AG09309 (cell line): ENCODE data around the gene KRT86.
"Not testable (repeated sequence)": the region's sequence is repeated elsewhere in the genome, so short reads cannot be mapped to it uniquely, and the experiment has no call there.

Source experiments
- DNase-seq: peaks from one replicate; pipeline ENCODE4 v3.0.0-alpha.2; 2010; ENCODE audit warnings: low read depth
- H3K4me3 ChIP-seq: 2 replicates; pipeline ENCODE4 v1.5.1; 2011; ENCODE audit warnings: mild to moderate bottlenecking, low read depth, low read length, moderate library complexity; ENCODE audit not compliant: control insufficient read depth
- CTCF ChIP-seq: IDR thresholded peaks from 2 replicates; pipeline ENCODE4 v1.5.1; 2011; ENCODE audit warnings: mild to moderate bottlenecking, low read depth, low read length, inconsistent platforms; ENCODE audit not compliant: insufficient read depth, control insufficient read depth; ENCODE audit errors: missing control alignments

The KRT86 gene

GRCh38 chr12:52314511-52314910 is 40.1 kb downstream of the KRT86 start:
- TF ChIP-seq CTCF: no peak
- DNase-seq: no peak
- H3K4me3 ChIP-seq: no peak overlapping the region

DNA sequence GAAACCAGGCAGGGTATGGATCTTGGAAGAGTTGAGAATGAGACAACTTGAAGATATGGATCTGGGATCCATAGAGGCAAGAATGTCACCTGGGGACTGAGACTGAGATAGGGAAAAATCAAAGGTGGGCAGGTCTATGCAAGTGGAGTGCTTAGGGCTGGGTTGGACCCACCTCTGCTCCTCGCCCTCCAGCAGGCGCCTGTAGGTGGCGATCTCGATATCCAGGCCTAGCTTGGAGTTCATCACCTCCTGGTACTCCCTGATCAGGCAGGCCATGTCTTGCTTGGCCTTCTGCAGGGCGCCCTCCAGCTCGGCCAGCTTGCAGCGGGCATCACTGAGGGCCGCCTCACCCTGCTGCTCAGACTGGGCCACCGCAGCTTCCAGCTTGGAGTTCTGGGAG is 41.3 kb downstream of the KRT86 start:
- DNase-seq: not testable (repeated sequence)

DNA sequence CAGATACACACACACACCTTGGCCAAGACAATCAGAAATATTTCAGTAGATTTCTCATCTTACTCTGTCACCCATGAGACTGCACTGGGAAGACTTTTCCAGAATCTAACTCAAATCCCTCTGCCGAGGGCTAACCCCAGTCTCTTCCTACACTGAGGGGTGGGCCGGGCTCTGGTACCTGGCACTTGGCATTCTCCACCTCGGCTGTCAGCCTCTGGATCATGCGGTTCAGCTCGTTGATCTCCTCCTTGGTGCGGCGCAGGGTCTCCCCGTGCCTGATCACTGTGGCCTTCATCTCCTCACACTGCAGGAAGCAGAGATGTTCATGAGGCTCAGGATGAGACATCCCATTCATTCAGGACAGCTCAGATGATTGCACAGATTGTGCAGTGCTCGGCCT is 41.8 kb downstream of the KRT86 start:
- no peak overlapping the region for H3K4me3 ChIP-seq
- no peak for DNase-seq
- no peak for TF ChIP-seq CTCF

More for the DNA sequence above, 41.3 kb downstream of the KRT86 start:
- H3K4me3 ChIP-seq: not testable (repeated sequence)
- peak; percentile 19 for TF ChIP-seq CTCF

- no peak for DNase-seq
- no peak overlapping the region for H3K4me3 ChIP-seq
- no peak for TF ChIP-seq CTCF
Measured at GRCh38 chr12:52316701-52317100, 42.3 kb downstream of the KRT86 start.

DNA sequence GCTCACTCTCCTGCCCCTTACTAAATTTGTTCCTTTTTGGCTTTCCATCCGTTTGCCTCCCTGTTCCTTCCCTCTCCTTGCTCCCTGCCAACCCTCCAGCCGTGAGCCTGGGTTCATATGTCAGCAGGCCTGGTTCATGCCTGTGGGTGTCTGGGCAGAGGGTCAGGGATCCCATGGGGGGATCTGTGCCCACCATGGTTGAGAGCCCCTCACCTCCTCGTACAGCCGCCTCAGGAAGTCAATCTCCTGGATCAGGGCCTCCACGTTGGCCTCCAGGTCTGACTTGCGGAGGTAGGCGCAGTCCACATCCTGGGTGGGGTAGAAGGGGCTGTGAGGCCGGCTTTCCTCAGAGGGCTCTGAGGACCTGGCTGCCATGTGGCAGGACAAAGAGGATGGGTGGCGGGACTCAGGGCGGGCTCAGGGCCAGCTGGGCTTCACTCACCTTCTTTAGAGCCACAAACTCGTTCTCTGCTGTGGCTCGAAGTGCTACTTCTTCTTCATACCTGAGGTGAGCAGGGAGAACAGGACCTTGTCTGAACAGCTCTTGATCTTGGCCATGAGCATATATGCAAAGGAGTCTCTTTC is 43.1 kb downstream of the KRT86 start:
- TF ChIP-seq CTCF: no peak
- DNase-seq: no peak
- H3K4me3 ChIP-seq: no peak overlapping the region

DNA sequence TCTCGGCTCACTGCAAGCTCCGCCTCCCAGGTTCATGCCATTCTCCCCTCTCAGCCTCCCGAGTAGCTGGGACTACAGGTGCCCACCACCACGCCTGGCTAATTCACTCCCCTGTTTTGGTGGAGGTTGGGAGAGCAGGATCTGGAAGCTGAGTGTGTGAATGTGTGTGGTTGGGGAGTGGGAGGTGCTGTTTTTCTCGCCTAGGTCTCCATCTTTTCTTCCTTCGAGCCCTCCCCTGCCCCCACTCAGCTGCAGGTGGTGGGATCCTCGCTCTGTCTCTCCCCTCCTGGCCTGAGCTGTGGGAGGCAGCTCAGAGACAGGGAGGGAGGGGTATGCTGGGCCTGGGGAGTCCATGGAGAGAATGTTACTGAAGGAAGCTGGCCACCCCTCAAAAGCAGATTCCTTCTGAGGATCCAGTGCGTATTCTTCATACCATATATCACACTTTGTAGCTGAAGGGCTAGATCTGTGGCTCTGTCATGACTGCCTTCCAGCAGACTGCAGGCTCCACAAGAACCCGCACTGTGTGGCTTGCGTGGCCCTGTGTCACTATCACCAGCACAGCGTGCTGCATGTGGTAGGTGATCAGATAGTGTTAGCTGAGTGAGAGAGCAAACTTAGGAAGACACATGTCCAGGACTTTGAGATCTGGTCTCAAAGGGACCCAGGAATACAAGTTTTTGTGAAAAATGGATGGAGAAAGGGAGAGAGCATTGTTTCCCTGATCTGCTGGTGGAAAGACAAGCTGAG is 44.0 kb downstream of the KRT86 start:
- no peak for DNase-seq
- H3K4me3 ChIP-seq: no peak overlapping the region
- no peak for TF ChIP-seq CTCF
